ENCODE measurements around the gene XG. TPM values are rescaled to one million over a fixed set of nuclear protein-coding genes. Genes with fewer than 3 reads are reported as not detected.
"Not testable (repeated sequence)": the region's sequence is repeated elsewhere in the genome, so short reads cannot be mapped to it uniquely, and the experiment has no call there.

Gene XG
- total and polyA plus RNA-seq, 2 donors (not counting 1 experiment from before 2014, with no cell fraction given): 3.6 to 4.1 TPM

DNA sequence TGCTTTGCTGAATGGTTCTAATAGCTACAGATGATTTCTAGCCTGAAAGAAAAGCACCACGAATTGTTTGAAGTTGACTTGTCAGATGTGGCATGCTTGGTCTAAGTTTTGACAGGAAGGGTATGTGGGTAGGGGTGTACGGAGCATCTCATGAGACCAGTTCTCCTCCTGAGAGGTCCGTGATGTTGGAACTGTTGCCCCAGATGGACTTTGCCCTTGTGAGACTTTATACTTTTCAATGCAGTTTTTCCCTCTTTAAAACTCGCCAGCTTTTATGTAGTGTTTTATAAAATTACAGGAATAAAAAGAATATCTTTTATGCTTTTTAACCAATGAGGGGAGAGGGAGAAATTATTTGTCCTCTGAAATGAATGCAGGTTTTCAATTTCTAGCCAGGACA lies 16.6 kb upstream of the XG start:
- no peaks in the 10 kb centered on the region for H3K4me1 ChIP-seq (ENCODE audit: control insufficient read depth, extremely low read depth, insufficient read depth, low read length)

DNA sequence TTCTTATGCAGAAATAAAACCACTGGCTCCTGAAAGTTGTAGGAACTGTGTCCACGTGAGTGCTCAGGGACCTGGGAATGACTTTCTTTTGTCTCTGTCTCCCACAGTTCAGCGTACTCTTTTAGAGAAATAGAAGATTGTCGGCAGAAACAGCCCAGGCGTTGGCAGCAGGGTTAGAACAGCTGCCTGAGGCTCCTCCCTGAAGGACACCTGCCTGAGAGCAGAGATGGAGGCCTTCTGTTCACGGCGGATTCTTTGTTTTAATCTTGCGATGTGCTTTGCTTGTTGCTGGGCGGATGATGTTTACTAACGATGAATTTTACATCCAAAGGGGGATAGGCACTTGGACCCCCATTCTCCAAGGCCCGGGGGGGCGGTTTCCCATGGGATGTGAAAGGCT lies 11.2 kb upstream of the XG start:
- Histone ChIP-seq H3K79me2 (ENCODE audit: control insufficient read depth, insufficient read depth, low read length) (no peaks in the 10 kb centered on the region), H3K4me3 (replicated peaks in 1 of 4; ENCODE audit: control extremely low read depth in 1 of 4, insufficient read depth in 1 of 4, low read depth in 3 of 4, low read length in 4 of 4) (no peak overlapping the region), H3K4me2 (ENCODE audit: extremely low read depth, insufficient read depth, low read length) (no peak overlapping the region), H3K27ac (ENCODE audit: insufficient read depth, low read length) (no peak overlapping the region), H2AFZ (ENCODE audit: low read length) (no peak overlapping the region), H4K20me1 (ENCODE audit: control insufficient read depth, extremely low read depth, insufficient read depth, low read length) (no peaks in the 10 kb centered on the region), H3K9me3 (ENCODE audit: control insufficient read depth, insufficient read depth, low read depth, low read length) (no peaks in the 10 kb centered on the region), H3K4me1 (ENCODE audit: control insufficient read depth, extremely low read depth, insufficient read depth, low read length) (peaks cover 4% of the 10 kb centered on the region), H3K9ac (ENCODE audit: insufficient read depth, low read length) (no peak overlapping the region), H3K36me3 (ENCODE audit: control insufficient read depth, insufficient read depth, low read length) (peaks cover 12% of the 10 kb centered on the region), H3K27me3 (ENCODE audit: control insufficient read depth, insufficient read depth, low read length) (no peaks in the 10 kb centered on the region)
- DNase-seq (ENCODE audit: low read depth in 2 of 2): no peak
- no peak for TF ChIP-seq EZH2 (IDR thresholded peaks at IDR 0.05; ENCODE audit: low read length, missing control alignments)
- TF ChIP-seq, protein P1, sequence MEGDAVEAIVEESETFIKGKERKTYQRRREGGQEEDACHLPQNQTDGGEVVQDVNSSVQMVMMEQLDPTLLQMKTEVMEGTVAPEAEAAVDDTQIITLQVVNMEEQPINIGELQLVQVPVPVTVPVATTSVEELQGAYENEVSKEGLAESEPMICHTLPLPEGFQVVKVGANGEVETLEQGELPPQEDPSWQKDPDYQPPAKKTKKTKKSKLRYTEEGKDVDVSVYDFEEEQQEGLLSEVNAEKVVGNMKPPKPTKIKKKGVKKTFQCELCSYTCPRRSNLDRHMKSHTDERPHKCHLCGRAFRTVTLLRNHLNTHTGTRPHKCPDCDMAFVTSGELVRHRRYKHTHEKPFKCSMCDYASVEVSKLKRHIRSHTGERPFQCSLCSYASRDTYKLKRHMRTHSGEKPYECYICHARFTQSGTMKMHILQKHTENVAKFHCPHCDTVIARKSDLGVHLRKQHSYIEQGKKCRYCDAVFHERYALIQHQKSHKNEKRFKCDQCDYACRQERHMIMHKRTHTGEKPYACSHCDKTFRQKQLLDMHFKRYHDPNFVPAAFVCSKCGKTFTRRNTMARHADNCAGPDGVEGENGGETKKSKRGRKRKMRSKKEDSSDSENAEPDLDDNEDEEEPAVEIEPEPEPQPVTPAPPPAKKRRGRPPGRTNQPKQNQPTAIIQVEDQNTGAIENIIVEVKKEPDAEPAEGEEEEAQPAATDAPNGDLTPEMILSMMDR (conservative IDR thresholded peaks at IDR 0.05 in 1 of 2, IDR thresholded peaks at IDR 0.05 in 1 of 2; ENCODE audit: low read depth in 1 of 2, low read length in 2 of 2): no peak

More for the DNA sequence above, 16.6 kb upstream of the XG start:
- H4K20me1 ChIP-seq (ENCODE audit: control insufficient read depth, extremely low read depth, insufficient read depth, low read length): no peaks in the 10 kb centered on the region
- no peak overlapping the region for H3K9ac ChIP-seq (ENCODE audit: insufficient read depth, low read length)
- no peak for DNase-seq (ENCODE audit: low read depth in 2 of 2)
- H3K4me2 ChIP-seq (ENCODE audit: extremely low read depth, insufficient read depth, low read length): no peak overlapping the region
- no peak overlapping the region for H2AFZ ChIP-seq (ENCODE audit: low read length)
- no peaks in the 10 kb centered on the region for H3K27me3 ChIP-seq (ENCODE audit: control insufficient read depth, insufficient read depth, low read length)
- H3K27ac ChIP-seq (ENCODE audit: insufficient read depth, low read length): no peak overlapping the region
- no peaks in the 10 kb centered on the region for H3K9me3 ChIP-seq (ENCODE audit: control insufficient read depth, insufficient read depth, low read depth, low read length)
- H3K79me2 ChIP-seq (ENCODE audit: control insufficient read depth, insufficient read depth, low read length): no peaks in the 10 kb centered on the region
- H3K36me3 ChIP-seq (ENCODE audit: control insufficient read depth, insufficient read depth, low read length): peaks cover 10% of the 10 kb centered on the region
- TF ChIP-seq, protein P1 (conservative IDR thresholded peaks at IDR 0.05 in 1 of 2, IDR thresholded peaks at IDR 0.05 in 1 of 2; ENCODE audit: low read depth in 1 of 2, low read length in 2 of 2): no peak
- no peak for TF ChIP-seq EZH2 (IDR thresholded peaks at IDR 0.05; ENCODE audit: low read length, missing control alignments)
- no peak overlapping the region for H3K4me3 ChIP-seq (replicated peaks in 1 of 4; ENCODE audit: control extremely low read depth in 1 of 4, insufficient read depth in 1 of 4, low read depth in 3 of 4, low read length in 4 of 4)

DNA sequence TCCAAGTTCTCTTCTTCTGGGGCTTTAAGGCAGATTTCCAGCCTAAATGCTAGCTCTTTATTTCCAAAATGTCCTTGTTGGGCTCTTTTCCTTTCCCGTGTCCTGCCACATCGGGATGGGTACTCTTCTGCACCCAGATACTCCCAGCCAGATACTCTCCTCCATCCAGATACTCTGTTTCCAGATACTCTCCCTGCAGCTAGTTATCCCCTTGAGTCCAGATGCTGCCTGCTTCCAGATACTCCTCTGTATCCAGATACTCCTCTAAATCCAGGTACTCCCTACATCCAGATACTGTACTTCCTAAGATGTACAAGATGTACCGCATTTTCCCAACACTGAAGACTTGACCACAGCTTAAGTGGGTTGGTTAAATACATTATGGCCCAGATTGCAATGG lies 10.5 kb upstream of the XG start:
- no peaks in the 10 kb centered on the region for H3K79me2 ChIP-seq (ENCODE audit: control insufficient read depth, insufficient read depth, low read length)
- no peak overlapping the region for H3K4me2 ChIP-seq (ENCODE audit: extremely low read depth, insufficient read depth, low read length)
- H3K36me3 ChIP-seq (ENCODE audit: control insufficient read depth, insufficient read depth, low read length): peaks cover 12% of the 10 kb centered on the region
- H3K9me3 ChIP-seq (ENCODE audit: control insufficient read depth, insufficient read depth, low read depth, low read length): no peaks in the 10 kb centered on the region
- no peak for DNase-seq (ENCODE audit: low read depth in 2 of 2)
- TF ChIP-seq, protein P1 (conservative IDR thresholded peaks at IDR 0.05 in 1 of 2, IDR thresholded peaks at IDR 0.05 in 1 of 2; ENCODE audit: low read depth in 1 of 2, low read length in 2 of 2): no peak
- no peak for TF ChIP-seq EZH2 (IDR thresholded peaks at IDR 0.05; ENCODE audit: low read length, missing control alignments)
- H3K9ac ChIP-seq (ENCODE audit: insufficient read depth, low read length): no peak overlapping the region
- H3K27me3 ChIP-seq (ENCODE audit: control insufficient read depth, insufficient read depth, low read length): no peaks in the 10 kb centered on the region
- H2AFZ ChIP-seq (ENCODE audit: low read length): no peak overlapping the region
- H3K4me1 ChIP-seq (ENCODE audit: control insufficient read depth, extremely low read depth, insufficient read depth, low read length): peaks cover 4% of the 10 kb centered on the region
- H3K27ac ChIP-seq (ENCODE audit: insufficient read depth, low read length): no peak overlapping the region
- no peak overlapping the region for H3K4me3 ChIP-seq (replicated peaks in 1 of 4; ENCODE audit: control extremely low read depth in 1 of 4, insufficient read depth in 1 of 4, low read depth in 3 of 4, low read length in 4 of 4)
- H4K20me1 ChIP-seq (ENCODE audit: control insufficient read depth, extremely low read depth, insufficient read depth, low read length): no peaks in the 10 kb centered on the region

DNA sequence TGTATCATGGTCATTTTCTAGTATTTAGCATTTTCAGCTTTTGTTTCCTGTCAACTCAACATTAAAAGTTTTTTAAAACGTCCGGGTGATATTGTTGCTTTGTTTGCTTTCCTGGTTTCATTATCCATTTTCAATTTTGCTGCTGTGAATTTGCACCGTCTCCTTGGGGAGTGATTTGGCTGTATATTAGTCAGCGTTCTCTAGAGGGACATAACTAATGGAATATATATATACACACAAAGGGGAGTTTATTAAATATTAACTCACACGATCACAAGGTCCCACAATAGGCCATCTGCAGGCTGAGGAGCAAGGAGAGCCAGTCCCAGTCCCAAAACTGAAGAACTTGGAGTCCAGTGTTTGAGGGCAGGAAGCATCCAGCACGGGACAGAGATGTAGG lies 5.6 kb upstream of the XG start:
- H2AFZ ChIP-seq (ENCODE audit: low read length); H3K4me3 ChIP-seq (replicated peaks in 1 of 4; ENCODE audit: control extremely low read depth in 1 of 4, insufficient read depth in 1 of 4, low read depth in 3 of 4, low read length in 4 of 4); H3K36me3 ChIP-seq (ENCODE audit: control insufficient read depth, insufficient read depth, low read length); DNase-seq (ENCODE audit: low read depth in 2 of 2); H3K9me3 ChIP-seq (ENCODE audit: control insufficient read depth, insufficient read depth, low read depth, low read length); H3K27me3 ChIP-seq (ENCODE audit: control insufficient read depth, insufficient read depth, low read length); H3K9ac ChIP-seq (ENCODE audit: insufficient read depth, low read length); H3K4me1 ChIP-seq (ENCODE audit: control insufficient read depth, extremely low read depth, insufficient read depth, low read length); H3K4me2 ChIP-seq (ENCODE audit: extremely low read depth, insufficient read depth, low read length); H3K79me2 ChIP-seq (ENCODE audit: control insufficient read depth, insufficient read depth, low read length); H4K20me1 ChIP-seq (ENCODE audit: control insufficient read depth, extremely low read depth, insufficient read depth, low read length): not testable (repeated sequence)
- H3K27ac ChIP-seq (ENCODE audit: insufficient read depth, low read length): peak overlapping the region; percentile 14

Data from fibroblast of lung (primary cell).